DND-41 (cell line): ENCODE measurements around the gene AFF1.
"Not testable (repeated sequence)": the region's sequence is repeated elsewhere in the genome, so short reads cannot be mapped to it uniquely, and the experiment has no call there.

Experiments used
- ATAC-seq: fragments of 200-7000 bp; cut with Tn5 transposase; 3 replicates; pipeline ENCODE4 v1.9.1; 2021; ENCODE audit warnings: low read depth; ENCODE audit not compliant: insufficient read depth
- DNase-seq: peaks from one replicate; pipeline ENCODE4 v3.0.0-alpha.2; 2020
- H2AFZ ChIP-seq: 2 replicates; pipeline ENCODE4 v1.6.0; 2012; ENCODE audit warnings: low read depth, low read length
- H3K27ac ChIP-seq: 2 replicates; pipeline ENCODE4 v1.5.1; 2012; ENCODE audit warnings: low read length, inconsistent platforms
- H3K27me3 ChIP-seq: fragments of 200-600 bp; sonication (generic); 2 replicates; pipeline ENCODE4 v1.6.0; 2012; ENCODE audit warnings: low read length, mild to moderate bottlenecking, inconsistent platforms; ENCODE audit not compliant: insufficient read depth, poor library complexity
- H3K36me3 ChIP-seq: 2 replicates; pipeline ENCODE4 v1.5.1; 2012; ENCODE audit warnings: low read length, inconsistent platforms; ENCODE audit not compliant: insufficient read depth
- H3K4me1 ChIP-seq: 2 replicates; pipeline ENCODE4 v1.5.1; 2012; ENCODE audit warnings: mild to moderate bottlenecking, low read length; ENCODE audit not compliant: insufficient read depth
- H3K4me2 ChIP-seq: 2 replicates; pipeline ENCODE4 v1.6.0; 2012; ENCODE audit warnings: mild to moderate bottlenecking, moderate library complexity, low read length, inconsistent platforms; ENCODE audit not compliant: insufficient read depth
- H3K4me3 ChIP-seq, 2 experiments: fragments of 200-600 bp in 1 of 2; shearing (Covaris generic) in 1 of 2; 2 replicates each; pipeline ENCODE4 v1.5.1; 2012 to 2016; ENCODE audit warnings: inconsistent platforms in 2 of 2, low read length in 2 of 2, mild to moderate bottlenecking in 2 of 2, low read depth in 1 of 2, moderate library complexity in 1 of 2
- H3K79me2 ChIP-seq: 2 replicates; pipeline ENCODE4 v1.6.0; 2012; ENCODE audit warnings: low read length, inconsistent platforms; ENCODE audit not compliant: insufficient read depth
- H3K9ac ChIP-seq: 2 replicates; pipeline ENCODE4 v1.6.0; 2012; ENCODE audit warnings: low read depth, mild to moderate bottlenecking, inconsistent platforms, low read length, moderate library complexity
- H3K9me3 ChIP-seq: 2 replicates; pipeline ENCODE4 v1.5.1; 2012; ENCODE audit warnings: low read length, moderate library complexity, mild to moderate bottlenecking, inconsistent platforms; ENCODE audit not compliant: insufficient read depth, severe bottlenecking
- H4K20me1 ChIP-seq: 2 replicates; pipeline ENCODE4 v1.6.0; 2012; ENCODE audit warnings: low read length; ENCODE audit not compliant: insufficient read depth
- EZH2 ChIP-seq: IDR thresholded peaks from 3 replicates; pipeline ENCODE4 v1.6.1; 2012; ENCODE audit warnings: borderline replicate concordance, low read depth, mild to moderate bottlenecking, moderate library complexity, low read length, inconsistent platforms; ENCODE audit not compliant: severe bottlenecking
- TF ChIP-seq, protein P1 (sequence below): IDR thresholded peaks from 2 replicates; pipeline ENCODE4 v1.5.1; 2012; ENCODE audit warnings: borderline replicate concordance, low read length, moderate library complexity, mild to moderate bottlenecking; ENCODE audit not compliant: poor library complexity, severe bottlenecking; ENCODE audit errors: extremely low read depth

AFF1 gene

DNA sequence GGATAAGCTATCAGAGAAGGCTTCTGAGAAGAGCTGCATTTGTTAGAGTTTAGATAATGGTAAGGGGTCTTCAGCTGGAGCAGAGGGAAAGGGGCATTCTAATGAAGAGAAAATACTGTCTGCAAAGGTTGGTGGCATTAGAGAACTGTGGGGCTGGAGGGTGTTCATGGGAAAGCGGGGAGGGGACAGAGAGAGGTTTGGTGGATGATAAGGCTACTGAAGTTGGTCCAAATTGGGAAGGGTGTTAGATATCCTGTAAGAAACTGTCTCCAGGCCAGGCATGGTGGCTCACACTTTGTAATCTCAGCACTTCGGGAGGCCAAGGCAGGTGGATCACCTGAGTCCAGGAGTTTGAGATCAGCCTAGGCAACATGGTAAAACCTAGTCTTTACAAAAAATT, 59.9 kb downstream of the AFF1 start:
- H3K27me3 ChIP-seq = no peaks in the 10 kb centered on the region
- H3K36me3 ChIP-seq = 0 out of 2 replicates have a peak, but pooled peaks cover 4% of the 10 kb centered on the region
- no peak overlapping the region for H3K9ac ChIP-seq
- H3K4me1 ChIP-seq = peaks cover 16% of the 10 kb centered on the region
- peak overlapping the region; percentile 42; the same call in 1 of the 2 replicates for H3K27ac ChIP-seq
- H3K9me3 ChIP-seq = no peaks in the 10 kb centered on the region
- no peaks in the 10 kb centered on the region for H4K20me1 ChIP-seq
- no peak overlapping the region for H2AFZ ChIP-seq
- ATAC-seq (no peak), DNase-seq (no peak)
- H3K4me3 ChIP-seq = no peak overlapping the region
- no peak for TF ChIP-seq EZH2
- TF ChIP-seq, protein P1, sequence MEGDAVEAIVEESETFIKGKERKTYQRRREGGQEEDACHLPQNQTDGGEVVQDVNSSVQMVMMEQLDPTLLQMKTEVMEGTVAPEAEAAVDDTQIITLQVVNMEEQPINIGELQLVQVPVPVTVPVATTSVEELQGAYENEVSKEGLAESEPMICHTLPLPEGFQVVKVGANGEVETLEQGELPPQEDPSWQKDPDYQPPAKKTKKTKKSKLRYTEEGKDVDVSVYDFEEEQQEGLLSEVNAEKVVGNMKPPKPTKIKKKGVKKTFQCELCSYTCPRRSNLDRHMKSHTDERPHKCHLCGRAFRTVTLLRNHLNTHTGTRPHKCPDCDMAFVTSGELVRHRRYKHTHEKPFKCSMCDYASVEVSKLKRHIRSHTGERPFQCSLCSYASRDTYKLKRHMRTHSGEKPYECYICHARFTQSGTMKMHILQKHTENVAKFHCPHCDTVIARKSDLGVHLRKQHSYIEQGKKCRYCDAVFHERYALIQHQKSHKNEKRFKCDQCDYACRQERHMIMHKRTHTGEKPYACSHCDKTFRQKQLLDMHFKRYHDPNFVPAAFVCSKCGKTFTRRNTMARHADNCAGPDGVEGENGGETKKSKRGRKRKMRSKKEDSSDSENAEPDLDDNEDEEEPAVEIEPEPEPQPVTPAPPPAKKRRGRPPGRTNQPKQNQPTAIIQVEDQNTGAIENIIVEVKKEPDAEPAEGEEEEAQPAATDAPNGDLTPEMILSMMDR = no peak
- no peak overlapping the region for H3K4me2 ChIP-seq
- peaks cover 58% of the 10 kb centered on the region for H3K79me2 ChIP-seq

DNA sequence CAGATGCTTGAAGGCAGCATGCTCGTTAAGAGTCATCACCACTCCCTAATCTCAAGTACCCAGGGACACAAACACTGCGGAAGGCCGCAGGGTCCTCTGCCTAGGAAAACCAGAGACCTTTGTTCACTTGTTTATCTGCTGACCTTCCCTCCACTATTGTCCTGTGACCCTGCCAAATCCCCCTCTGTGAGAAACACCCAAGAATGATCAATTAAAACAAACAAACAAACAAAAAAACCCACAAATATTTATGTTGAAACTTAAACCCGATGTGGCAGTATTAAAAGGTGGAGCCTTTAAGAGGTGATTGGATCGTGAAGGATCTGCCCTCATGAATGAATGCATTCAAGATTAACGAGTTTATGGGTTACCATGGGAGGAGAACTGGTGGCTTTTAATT, 61.7 kb downstream of the AFF1 start:
- peaks cover 20% of the 10 kb centered on the region for H3K4me1 ChIP-seq
- H3K4me2 ChIP-seq, H3K36me3 ChIP-seq, DNase-seq, H2AFZ ChIP-seq, H4K20me1 ChIP-seq, H3K27me3 ChIP-seq, ATAC-seq, H3K9me3 ChIP-seq, H3K4me3 ChIP-seq, H3K9ac ChIP-seq, H3K27ac ChIP-seq: not testable (repeated sequence)
- peaks cover 67% of the 10 kb centered on the region for H3K79me2 ChIP-seq

DNA sequence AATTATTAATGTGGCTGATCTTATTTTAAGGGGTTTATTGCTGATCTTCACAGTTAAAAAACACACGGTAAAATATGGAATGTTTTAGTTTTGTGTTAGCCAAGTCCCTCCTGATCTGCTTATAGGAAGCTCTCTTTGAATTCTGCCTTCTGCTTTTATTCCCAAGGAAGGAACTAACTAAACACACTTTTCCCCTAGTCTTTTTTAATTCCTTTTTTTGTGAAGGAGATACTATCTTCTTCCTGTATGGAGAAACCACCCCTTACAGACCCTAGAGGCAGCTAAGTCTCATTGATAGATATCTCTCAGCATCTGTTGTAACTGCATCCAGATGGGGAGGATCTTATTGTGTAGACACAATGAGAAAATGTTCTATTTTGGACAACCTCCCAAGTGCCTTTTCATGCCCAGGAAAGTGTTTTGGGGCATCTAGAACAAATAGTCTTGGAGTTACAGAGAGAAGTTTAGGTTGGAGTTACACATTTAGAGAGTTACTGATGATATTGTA, 64.4 kb downstream of the AFF1 start:
- H3K9me3 ChIP-seq = no peaks in the 10 kb centered on the region
- peaks cover 70% of the 10 kb centered on the region for H3K79me2 ChIP-seq
- ATAC-seq = peak; percentile 63; the same call in 1 of the 3 replicates
- H3K4me1 ChIP-seq = peaks cover 31% of the 10 kb centered on the region
- DNase-seq = no peak
- 0 out of 2 replicates have a peak, but pooled peaks cover 4% of the 10 kb centered on the region for H3K36me3 ChIP-seq
- TF ChIP-seq EZH2 = no peak
- TF ChIP-seq, protein P1 = no peak
- no peaks in the 10 kb centered on the region for H4K20me1 ChIP-seq
- no peak overlapping the region for H2AFZ ChIP-seq
- H3K27ac ChIP-seq = no peak overlapping the region
- H3K9ac ChIP-seq = no peak overlapping the region
- no peak overlapping the region for H3K4me2 ChIP-seq
- no peaks in the 10 kb centered on the region for H3K27me3 ChIP-seq
- H3K4me3 ChIP-seq = no peak overlapping the region

DNA sequence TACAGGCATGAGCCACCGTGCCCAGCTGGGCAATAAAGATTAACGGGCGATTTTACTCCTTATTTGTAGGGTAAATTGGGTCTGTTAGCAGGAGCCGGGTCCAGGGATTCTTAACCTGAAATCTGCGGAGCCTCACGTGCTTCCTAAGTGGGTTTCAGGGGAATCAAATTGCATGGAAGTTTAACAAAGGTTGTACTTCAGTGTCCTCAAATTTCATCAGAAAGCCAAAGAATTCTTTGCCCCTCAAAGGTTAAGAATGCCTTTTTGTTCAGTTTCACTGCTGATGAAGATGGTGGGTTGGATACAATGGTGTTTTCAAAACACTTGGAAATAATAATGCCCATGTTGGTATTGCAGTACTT, 67.9 kb downstream of the AFF1 start:
- DNase-seq (no peak), ATAC-seq (no peak)
- no peak overlapping the region for H3K27ac ChIP-seq
- no peaks in the 10 kb centered on the region; the same call in 1 of the 2 replicates for H3K36me3 ChIP-seq
- H3K27me3 ChIP-seq = no peaks in the 10 kb centered on the region
- H3K4me1 ChIP-seq = peaks cover 49% of the 10 kb centered on the region
- H4K20me1 ChIP-seq = 0 out of 2 replicates have a peak, but pooled peaks cover 3% of the 10 kb centered on the region
- no peak overlapping the region for H3K9ac ChIP-seq
- peaks cover 83% of the 10 kb centered on the region for H3K79me2 ChIP-seq
- no peak overlapping the region for H2AFZ ChIP-seq
- no peaks in the 10 kb centered on the region for H3K9me3 ChIP-seq
- no peak overlapping the region for H3K4me3 ChIP-seq
- H3K4me2 ChIP-seq = no peak overlapping the region
- no peak for TF ChIP-seq EZH2
- TF ChIP-seq, protein P1 = no peak
